DND-41 (cell line): ENCODE data around the gene POU4F3.
A peak's percentile ranks its signal among the peaks of the same experiment; 100 is the strongest.

ENCODE experiments used
- ATAC-seq: fragments of 200-7000 bp; cut with Tn5 transposase; 3 replicates; pipeline ENCODE4 v1.9.1; 2021; ENCODE audit warnings: low read depth; ENCODE audit not compliant: insufficient read depth
- DNase-seq: peaks from one replicate; pipeline ENCODE4 v3.0.0-alpha.2; 2020
- H2AFZ ChIP-seq: 2 replicates; pipeline ENCODE4 v1.6.0; 2012; ENCODE audit warnings: low read depth, low read length
- H3K27ac ChIP-seq: 2 replicates; pipeline ENCODE4 v1.5.1; 2012; ENCODE audit warnings: low read length, inconsistent platforms
- H3K27me3 ChIP-seq: fragments of 200-600 bp; sonication (generic); 2 replicates; pipeline ENCODE4 v1.6.0; 2012; ENCODE audit warnings: low read length, mild to moderate bottlenecking, inconsistent platforms; ENCODE audit not compliant: insufficient read depth, poor library complexity
- H3K36me3 ChIP-seq: 2 replicates; pipeline ENCODE4 v1.5.1; 2012; ENCODE audit warnings: low read length, inconsistent platforms; ENCODE audit not compliant: insufficient read depth
- H3K4me1 ChIP-seq: 2 replicates; pipeline ENCODE4 v1.5.1; 2012; ENCODE audit warnings: mild to moderate bottlenecking, low read length; ENCODE audit not compliant: insufficient read depth
- H3K4me2 ChIP-seq: 2 replicates; pipeline ENCODE4 v1.6.0; 2012; ENCODE audit warnings: mild to moderate bottlenecking, moderate library complexity, low read length, inconsistent platforms; ENCODE audit not compliant: insufficient read depth
- H3K4me3 ChIP-seq, 2 experiments: fragments of 200-600 bp in 1 of 2; shearing (Covaris generic) in 1 of 2; 2 replicates each; pipeline ENCODE4 v1.5.1; 2012 to 2016; ENCODE audit warnings: inconsistent platforms in 2 of 2, low read length in 2 of 2, mild to moderate bottlenecking in 2 of 2, low read depth in 1 of 2, moderate library complexity in 1 of 2
- H3K79me2 ChIP-seq: 2 replicates; pipeline ENCODE4 v1.6.0; 2012; ENCODE audit warnings: low read length, inconsistent platforms; ENCODE audit not compliant: insufficient read depth
- H3K9ac ChIP-seq: 2 replicates; pipeline ENCODE4 v1.6.0; 2012; ENCODE audit warnings: low read depth, mild to moderate bottlenecking, inconsistent platforms, low read length, moderate library complexity
- H3K9me3 ChIP-seq: 2 replicates; pipeline ENCODE4 v1.5.1; 2012; ENCODE audit warnings: low read length, moderate library complexity, mild to moderate bottlenecking, inconsistent platforms; ENCODE audit not compliant: insufficient read depth, severe bottlenecking
- H4K20me1 ChIP-seq: 2 replicates; pipeline ENCODE4 v1.6.0; 2012; ENCODE audit warnings: low read length; ENCODE audit not compliant: insufficient read depth
- EZH2 ChIP-seq: IDR thresholded peaks from 3 replicates; pipeline ENCODE4 v1.6.1; 2012; ENCODE audit warnings: borderline replicate concordance, low read depth, mild to moderate bottlenecking, moderate library complexity, low read length, inconsistent platforms; ENCODE audit not compliant: severe bottlenecking
- TF ChIP-seq, protein P1 (sequence below): IDR thresholded peaks from 2 replicates; pipeline ENCODE4 v1.5.1; 2012; ENCODE audit warnings: borderline replicate concordance, low read length, moderate library complexity, mild to moderate bottlenecking; ENCODE audit not compliant: poor library complexity, severe bottlenecking; ENCODE audit errors: extremely low read depth

POU4F3 gene

DNA sequence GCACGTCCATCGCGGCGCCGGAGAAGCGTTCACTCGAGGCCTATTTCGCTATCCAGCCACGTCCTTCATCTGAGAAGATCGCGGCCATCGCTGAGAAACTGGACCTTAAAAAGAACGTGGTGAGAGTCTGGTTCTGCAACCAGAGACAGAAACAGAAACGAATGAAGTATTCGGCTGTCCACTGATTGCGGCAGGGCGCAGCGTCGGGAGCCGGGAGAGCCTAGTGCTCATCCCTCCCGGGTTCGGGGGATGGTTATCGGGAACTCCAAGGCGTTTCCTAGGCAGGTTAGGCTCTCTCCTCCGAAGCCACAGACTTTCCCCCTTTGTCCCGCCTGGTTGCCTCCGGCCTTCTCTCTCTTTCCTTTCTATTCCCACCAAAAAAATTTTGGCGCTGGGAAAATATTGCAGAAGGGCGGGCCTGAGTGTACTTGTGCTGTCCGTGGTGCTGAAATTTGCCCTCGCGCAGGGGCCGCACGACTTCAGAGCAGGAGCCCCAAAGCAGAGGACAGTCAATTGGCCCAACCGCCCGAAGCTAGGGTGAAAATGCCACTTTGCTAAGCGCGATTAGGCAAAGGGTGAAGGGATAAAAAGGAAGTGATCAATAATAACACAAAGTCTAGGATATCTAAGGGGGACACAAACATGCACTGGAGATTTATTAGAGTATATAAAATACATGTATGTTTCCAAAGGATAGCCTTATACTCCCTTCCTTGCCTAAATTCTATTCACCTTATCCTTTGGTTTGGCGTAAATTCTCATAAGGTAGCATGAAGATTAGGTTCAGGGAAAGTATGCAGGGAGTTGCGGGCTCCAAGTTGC is 1.8 kb downstream of the POU4F3 start:
- Histone ChIP-seq H3K4me2 (no peak overlapping the region), H3K27me3 (no peaks in the 10 kb centered on the region), H3K79me2 (no peaks in the 10 kb centered on the region), H3K27ac (no peak overlapping the region), H3K9me3 (no peaks in the 10 kb centered on the region), H3K36me3 (no peaks in the 10 kb centered on the region), H2AFZ (no peak overlapping the region), H3K9ac (no peak overlapping the region), H3K4me1 (no peaks in the 10 kb centered on the region), H4K20me1 (no peaks in the 10 kb centered on the region; the same call in 1 of the 2 replicates), H3K4me3 (no peak overlapping the region)
- DNase-seq (peak; percentile 57), ATAC-seq (peak; percentile 69)
- TF ChIP-seq EZH2: no peak
- TF ChIP-seq, protein P1, sequence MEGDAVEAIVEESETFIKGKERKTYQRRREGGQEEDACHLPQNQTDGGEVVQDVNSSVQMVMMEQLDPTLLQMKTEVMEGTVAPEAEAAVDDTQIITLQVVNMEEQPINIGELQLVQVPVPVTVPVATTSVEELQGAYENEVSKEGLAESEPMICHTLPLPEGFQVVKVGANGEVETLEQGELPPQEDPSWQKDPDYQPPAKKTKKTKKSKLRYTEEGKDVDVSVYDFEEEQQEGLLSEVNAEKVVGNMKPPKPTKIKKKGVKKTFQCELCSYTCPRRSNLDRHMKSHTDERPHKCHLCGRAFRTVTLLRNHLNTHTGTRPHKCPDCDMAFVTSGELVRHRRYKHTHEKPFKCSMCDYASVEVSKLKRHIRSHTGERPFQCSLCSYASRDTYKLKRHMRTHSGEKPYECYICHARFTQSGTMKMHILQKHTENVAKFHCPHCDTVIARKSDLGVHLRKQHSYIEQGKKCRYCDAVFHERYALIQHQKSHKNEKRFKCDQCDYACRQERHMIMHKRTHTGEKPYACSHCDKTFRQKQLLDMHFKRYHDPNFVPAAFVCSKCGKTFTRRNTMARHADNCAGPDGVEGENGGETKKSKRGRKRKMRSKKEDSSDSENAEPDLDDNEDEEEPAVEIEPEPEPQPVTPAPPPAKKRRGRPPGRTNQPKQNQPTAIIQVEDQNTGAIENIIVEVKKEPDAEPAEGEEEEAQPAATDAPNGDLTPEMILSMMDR: no peak

DNA sequence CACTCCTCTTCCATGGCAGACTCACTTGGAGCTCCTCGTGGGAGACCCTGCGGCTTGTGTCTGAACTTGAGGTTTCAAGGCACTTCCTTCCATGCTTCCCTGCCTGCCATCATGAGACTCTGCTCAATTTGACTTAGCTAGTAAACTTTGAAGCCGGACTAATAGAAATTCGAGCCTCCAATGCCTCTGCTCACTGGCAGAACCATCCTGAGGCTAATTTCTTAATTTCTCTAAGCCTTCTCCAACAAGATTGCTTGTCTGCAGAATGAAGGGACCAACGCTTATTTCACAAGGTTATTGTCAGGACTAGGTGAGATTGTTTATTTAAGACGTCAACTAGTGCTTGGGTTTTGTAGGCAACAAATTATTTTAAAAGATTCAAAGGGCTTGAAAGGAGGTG is 3.2 kb downstream of the POU4F3 start:
- H4K20me1 ChIP-seq: no peaks in the 10 kb centered on the region; the same call in 1 of the 2 replicates
- H3K27me3 ChIP-seq: no peaks in the 10 kb centered on the region
- no peaks in the 10 kb centered on the region for H3K4me1 ChIP-seq
- TF ChIP-seq EZH2: no peak
- TF ChIP-seq, protein P1: no peak
- H3K79me2 ChIP-seq: no peaks in the 10 kb centered on the region
- H3K4me2 ChIP-seq: no peak overlapping the region
- no peak overlapping the region for H3K9ac ChIP-seq
- H3K4me3 ChIP-seq: no peak overlapping the region
- no peaks in the 10 kb centered on the region for H3K9me3 ChIP-seq
- DNase-seq: no peak
- H2AFZ ChIP-seq: no peak overlapping the region
- H3K36me3 ChIP-seq: no peaks in the 10 kb centered on the region
- no peak overlapping the region for H3K27ac ChIP-seq
- ATAC-seq: no peak

DNA sequence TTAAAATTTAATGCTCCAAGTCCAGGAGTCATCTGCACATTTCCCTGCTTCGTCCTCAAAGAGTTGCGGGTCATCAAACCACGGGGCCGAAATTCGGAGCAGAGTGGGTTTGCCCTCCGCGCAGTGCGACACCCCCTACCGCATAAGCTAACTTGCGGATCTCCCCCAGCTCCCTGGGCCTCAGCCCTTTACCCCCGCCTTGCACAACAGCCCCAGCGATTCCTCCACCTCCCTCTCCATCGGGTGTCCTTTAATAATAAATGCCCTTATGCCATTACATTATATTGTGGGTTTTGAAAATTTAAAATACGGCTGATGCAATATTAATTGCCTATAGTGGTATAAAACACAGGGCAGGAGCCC is 3.9 kb downstream of the POU4F3 start:
- no peaks in the 10 kb centered on the region for H3K36me3 ChIP-seq
- H3K27ac ChIP-seq: no peak overlapping the region
- ATAC-seq (no peak), DNase-seq (no peak)
- no peak overlapping the region for H3K4me3 ChIP-seq
- H3K9ac ChIP-seq: no peak overlapping the region
- H3K9me3 ChIP-seq: no peaks in the 10 kb centered on the region
- H2AFZ ChIP-seq: no peak overlapping the region
- no peaks in the 10 kb centered on the region for H3K27me3 ChIP-seq
- H4K20me1 ChIP-seq: no peaks in the 10 kb centered on the region; the same call in 1 of the 2 replicates
- no peak overlapping the region for H3K4me2 ChIP-seq
- H3K4me1 ChIP-seq: no peaks in the 10 kb centered on the region
- no peaks in the 10 kb centered on the region for H3K79me2 ChIP-seq
- TF ChIP-seq, protein P1: no peak
- TF ChIP-seq EZH2: no peak
